ENCODE results near the gene CUX1.

Gene CUX1

DNA sequence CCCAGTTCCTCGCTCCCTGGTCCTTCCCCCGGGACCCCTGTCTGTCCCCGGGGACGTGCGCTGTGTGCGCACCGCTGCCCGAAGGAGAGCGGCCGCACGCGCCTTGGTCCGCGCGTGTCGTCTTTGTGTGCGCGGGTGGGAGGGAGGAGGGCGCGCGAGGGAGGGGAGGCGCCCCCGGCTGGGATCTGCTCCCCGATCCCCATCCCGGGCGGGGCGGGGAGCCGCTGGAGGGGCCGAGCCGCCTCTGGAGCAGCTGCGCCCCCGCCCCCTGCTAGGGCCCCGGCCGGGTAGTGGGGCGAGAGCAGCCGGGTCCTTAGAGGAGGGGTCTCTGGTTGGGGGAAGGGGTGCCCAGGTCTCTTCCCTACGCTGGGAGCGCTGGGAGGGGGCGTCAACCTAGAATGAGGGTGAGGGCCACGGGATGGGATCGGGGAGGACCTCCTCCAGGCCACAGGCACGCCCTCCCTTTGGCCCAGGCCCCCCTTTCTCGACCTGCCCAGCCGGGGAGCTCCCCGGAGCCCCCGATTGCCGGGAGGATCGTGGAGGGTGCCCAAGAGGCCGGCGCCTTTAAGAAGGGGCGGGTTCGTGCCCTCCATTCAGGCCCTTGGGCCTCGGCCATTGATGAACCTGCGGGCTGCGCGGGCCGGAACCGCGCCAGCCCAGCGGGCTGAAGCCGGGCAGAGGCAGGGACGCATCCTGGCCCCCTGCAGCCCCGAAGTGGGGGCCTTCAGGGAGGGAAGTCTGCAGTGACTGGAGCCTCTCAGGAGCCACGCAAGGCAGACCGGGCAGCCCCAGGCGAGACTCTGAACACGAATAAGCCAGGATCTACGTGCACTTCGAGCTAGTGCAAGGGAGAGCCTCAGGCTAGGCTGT, 469.9 kb downstream of the CUX1 start (continued):
- TF ChIP-seq, protein P1, sequence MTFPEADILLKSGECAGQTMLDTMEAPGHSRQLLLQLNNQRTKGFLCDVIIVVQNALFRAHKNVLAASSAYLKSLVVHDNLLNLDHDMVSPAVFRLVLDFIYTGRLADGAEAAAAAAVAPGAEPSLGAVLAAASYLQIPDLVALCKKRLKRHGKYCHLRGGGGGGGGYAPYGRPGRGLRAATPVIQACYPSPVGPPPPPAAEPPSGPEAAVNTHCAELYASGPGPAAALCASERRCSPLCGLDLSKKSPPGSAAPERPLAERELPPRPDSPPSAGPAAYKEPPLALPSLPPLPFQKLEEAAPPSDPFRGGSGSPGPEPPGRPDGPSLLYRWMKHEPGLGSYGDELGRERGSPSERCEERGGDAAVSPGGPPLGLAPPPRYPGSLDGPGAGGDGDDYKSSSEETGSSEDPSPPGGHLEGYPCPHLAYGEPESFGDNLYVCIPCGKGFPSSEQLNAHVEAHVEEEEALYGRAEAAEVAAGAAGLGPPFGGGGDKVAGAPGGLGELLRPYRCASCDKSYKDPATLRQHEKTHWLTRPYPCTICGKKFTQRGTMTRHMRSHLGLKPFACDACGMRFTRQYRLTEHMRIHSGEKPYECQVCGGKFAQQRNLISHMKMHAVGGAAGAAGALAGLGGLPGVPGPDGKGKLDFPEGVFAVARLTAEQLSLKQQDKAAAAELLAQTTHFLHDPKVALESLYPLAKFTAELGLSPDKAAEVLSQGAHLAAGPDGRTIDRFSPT (tag by site-specific recombination; IDR thresholded peaks at IDR 0.05), result 0 out of 2 replicates have a peak, but pooled peaks have one; percentile 36
- TF ChIP-seq, protein P2, sequence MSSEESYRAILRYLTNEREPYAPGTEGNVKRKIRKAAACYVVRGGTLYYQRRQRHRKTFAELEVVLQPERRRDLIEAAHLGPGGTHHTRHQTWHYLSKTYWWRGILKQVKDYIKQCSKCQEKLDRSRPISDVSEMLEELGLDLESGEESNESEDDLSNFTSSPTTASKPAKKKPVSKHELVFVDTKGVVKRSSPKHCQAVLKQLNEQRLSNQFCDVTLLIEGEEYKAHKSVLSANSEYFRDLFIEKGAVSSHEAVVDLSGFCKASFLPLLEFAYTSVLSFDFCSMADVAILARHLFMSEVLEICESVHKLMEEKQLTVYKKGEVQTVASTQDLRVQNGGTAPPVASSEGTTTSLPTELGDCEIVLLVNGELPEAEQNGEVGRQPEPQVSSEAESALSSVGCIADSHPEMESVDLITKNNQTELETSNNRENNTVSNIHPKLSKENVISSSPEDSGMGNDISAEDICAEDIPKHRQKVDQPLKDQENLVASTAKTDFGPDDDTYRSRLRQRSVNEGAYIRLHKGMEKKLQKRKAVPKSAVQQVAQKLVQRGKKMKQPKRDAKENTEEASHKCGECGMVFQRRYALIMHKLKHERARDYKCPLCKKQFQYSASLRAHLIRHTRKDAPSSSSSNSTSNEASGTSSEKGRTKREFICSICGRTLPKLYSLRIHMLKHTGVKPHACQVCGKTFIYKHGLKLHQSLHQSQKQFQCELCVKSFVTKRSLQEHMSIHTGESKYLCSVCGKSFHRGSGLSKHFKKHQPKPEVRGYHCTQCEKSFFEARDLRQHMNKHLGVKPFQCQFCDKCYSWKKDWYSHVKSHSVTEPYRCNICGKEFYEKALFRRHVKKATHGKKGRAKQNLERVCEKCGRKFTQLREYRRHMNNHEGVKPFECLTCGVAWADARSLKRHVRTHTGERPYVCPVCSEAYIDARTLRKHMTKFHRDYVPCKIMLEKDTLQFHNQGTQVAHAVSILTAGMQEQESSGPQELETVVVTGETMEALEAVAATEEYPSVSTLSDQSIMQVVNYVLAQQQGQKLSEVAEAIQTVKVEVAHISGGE (tag by site-specific recombination; conservative IDR thresholded peaks at IDR 0.05; ENCODE audit: low read depth), result 0 out of 2 replicates have a peak, but pooled peaks have one; percentile 7
- TF ChIP-seq ZNF112 (tag by site-specific recombination; IDR thresholded peaks at IDR 0.05) (no peak), ZNF623 (tag by site-specific recombination; IDR thresholded peaks at IDR 0.05) (no peak)

DNA sequence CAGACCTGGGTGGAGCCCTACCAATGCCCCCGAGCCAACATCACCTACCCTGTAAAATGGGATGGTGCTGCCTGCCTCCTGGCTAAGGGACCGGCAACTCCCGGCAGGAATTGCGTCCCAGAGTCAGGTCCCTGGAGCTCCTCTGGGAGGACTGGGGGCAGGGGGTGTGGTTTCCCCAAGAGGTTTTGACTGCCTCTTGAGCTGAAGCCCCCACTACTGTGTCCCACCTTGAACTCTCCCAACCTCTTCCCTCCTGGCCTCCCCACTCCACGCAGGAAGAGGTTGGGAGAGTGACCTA, 470.5 kb downstream of the CUX1 start:
- POLR2A ChIA-PET, result interaction anchor here (0.9 kb wide), 1 partner anchor 11 kb away, joined by 4 read pairs; no protein-coding TSS in a partner anchor
- no peaks in the 10 kb centered on the region; the same call in 1 of the 2 replicates for H3K4me1 ChIP-seq (ENCODE audit: control insufficient read depth, insufficient read depth, low read length)

DNA sequence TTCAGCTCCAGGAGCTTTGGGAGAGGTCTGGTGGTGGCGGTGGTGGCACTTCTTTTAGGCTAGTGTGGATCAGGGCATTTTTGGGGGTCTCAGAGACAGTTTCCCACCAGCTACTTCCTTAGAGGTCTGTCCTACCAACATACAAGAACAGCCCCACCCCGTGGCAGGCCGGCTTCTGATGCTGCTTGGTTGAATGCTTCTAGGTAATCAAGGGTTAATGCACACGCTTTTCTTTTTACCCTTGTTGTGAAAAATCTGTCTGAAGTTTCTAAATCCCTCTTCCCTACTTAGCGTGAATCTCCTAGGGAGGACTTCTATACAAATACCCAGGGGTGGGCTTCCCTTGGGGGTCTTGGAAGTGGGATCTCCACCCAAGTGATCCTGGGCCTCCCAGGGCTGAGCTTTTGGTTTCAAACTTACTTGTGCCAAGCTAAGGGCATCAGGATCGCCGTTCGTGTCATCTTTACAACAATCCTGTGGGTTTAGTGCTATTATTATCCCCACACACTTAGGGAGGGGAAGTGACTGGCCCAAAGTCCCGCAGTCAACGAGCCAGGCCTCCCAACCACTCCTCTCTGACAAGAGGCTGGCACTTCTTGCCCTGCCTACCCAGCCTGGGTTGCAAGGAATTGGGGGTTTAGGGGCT, 471.0 kb downstream of the CUX1 start:
- Histone ChIP-seq H3K36me3 (ENCODE audit: control insufficient read depth in 2 of 2, insufficient read depth in 1 of 2, low read length in 2 of 2) (no peaks in the 10 kb centered on the region), H3K4me1 (ENCODE audit: control insufficient read depth, insufficient read depth, low read length) (no peaks in the 10 kb centered on the region; the same call in 1 of the 2 replicates), H3K27ac (ENCODE audit: extremely low read depth, low read depth, low read length) (no peak overlapping the region), H3K4me3 (ENCODE audit: low read depth, low read length) (no peak overlapping the region), H3K9me3 (ENCODE audit: control insufficient read depth, insufficient read depth, low read depth, low read length) (no peaks in the 10 kb centered on the region)
- POLR2A ChIA-PET, result interaction anchor here (0.9 to 1.6 kb wide), 2 partner anchors 10 to 75 kb away, joined by 3 to 4 read pairs; no protein-coding TSS in a partner anchor
- CTCF ChIA-PET, result interaction anchor here (0.6 kb wide), 1 partner anchor 972 kb away, joined by 4 read pairs; no protein-coding TSS in a partner anchor
- TF ChIP-seq ZFP3 (tag by site-specific recombination; IDR thresholded peaks at IDR 0.05; ENCODE audit: low read depth) (no peak), ZSCAN23 (tag by site-specific recombination; IDR thresholded peaks at IDR 0.05) (no peak), ZNF157 (tag by site-specific recombination; IDR thresholded peaks at IDR 0.05) (no peak), REPIN1 (tag by site-specific recombination; IDR thresholded peaks at IDR 0.05; ENCODE audit: low read depth) (no peak)
- TF ChIP-seq, protein P3, sequence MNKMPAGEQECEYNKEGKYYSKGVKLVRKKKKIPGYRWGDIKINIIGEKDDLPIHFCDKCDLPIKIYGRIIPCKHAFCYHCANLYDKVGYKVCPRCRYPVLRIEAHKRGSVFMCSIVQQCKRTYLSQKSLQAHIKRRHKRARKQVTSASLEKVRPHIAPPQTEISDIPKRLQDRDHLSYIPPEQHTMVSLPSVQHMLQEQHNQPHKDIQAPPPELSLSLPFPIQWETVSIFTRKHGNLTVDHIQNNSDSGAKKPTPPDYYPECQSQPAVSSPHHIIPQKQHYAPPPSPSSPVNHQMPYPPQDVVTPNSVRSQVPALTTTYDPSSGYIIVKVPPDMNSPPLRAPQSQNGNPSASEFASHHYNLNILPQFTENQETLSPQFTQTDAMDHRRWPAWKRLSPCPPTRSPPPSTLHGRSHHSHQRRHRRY (tag by site-specific recombination; IDR thresholded peaks at IDR 0.05), result no peak
- TF ChIP-seq, protein P4, sequence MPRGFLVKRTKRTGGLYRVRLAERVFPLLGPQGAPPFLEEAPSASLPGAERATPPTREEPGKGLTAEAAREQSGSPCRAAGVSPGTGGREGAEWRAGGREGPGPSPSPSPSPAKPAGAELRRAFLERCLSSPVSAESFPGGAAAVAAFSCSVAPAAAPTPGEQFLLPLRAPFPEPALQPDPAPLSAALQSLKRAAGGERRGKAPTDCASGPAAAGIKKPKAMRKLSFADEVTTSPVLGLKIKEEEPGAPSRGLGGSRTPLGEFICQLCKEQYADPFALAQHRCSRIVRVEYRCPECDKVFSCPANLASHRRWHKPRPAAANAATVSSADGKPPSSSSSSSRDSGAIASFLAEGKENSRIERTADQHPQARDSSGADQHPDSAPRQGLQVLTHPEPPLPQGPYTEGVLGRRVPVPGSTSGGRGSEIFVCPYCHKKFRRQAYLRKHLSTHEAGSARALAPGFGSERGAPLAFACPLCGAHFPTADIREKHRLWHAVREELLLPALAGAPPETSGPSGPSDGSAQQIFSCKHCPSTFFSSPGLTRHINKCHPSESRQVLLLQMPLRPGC (tag by site-specific recombination; IDR thresholded peaks at IDR 0.05), result no peak

More for the DNA sequence above, 470.5 kb downstream of the CUX1 start:
- no peaks in the 10 kb centered on the region for H3K9me3 ChIP-seq (ENCODE audit: control insufficient read depth, insufficient read depth, low read depth, low read length)
- TF ChIP-seq IKZF3 (tag by site-specific recombination; IDR thresholded peaks at IDR 0.05) (peak; percentile 52), ZFP69B (tag by site-specific recombination; IDR thresholded peaks at IDR 0.05) (no peak), ZBTB48 (tag by site-specific recombination; IDR thresholded peaks at IDR 0.05) (peak; percentile 99), ZNF623 (tag by site-specific recombination; IDR thresholded peaks at IDR 0.05) (no peak), KLF9 (tag by site-specific recombination; IDR thresholded peaks at IDR 0.05; ENCODE audit: low read depth) (peak; percentile 16; the same call in 1 of the 2 replicates)
- TF ChIP-seq, protein P1 (tag by site-specific recombination; IDR thresholded peaks at IDR 0.05), result peak; percentile 27; the same call in 1 of the 2 replicates
- no peaks in the 10 kb centered on the region for H3K36me3 ChIP-seq (ENCODE audit: control insufficient read depth in 2 of 2, insufficient read depth in 1 of 2, low read length in 2 of 2)
- no peak overlapping the region for H3K27ac ChIP-seq (ENCODE audit: extremely low read depth, low read depth, low read length)
- peak overlapping the region; percentile 62 for H3K4me3 ChIP-seq (ENCODE audit: low read depth, low read length)
- CTCF ChIA-PET, result interaction anchor here (0.6 kb wide), 1 partner anchor 972 kb away, joined by 4 read pairs; no protein-coding TSS in a partner anchor
